ENCODE measurements around the gene ZSCAN12. TPM values are rescaled to one million over a fixed set of nuclear protein-coding genes. Genes with fewer than 3 reads are reported as not detected.
"Not testable (repeated sequence)": the region's sequence is repeated elsewhere in the genome, so short reads cannot be mapped to it uniquely, and the experiment has no call there.

ZSCAN12 gene
- total RNA-seq, 1 experiment from 2014 or later, result 6.3 TPM

DNA sequence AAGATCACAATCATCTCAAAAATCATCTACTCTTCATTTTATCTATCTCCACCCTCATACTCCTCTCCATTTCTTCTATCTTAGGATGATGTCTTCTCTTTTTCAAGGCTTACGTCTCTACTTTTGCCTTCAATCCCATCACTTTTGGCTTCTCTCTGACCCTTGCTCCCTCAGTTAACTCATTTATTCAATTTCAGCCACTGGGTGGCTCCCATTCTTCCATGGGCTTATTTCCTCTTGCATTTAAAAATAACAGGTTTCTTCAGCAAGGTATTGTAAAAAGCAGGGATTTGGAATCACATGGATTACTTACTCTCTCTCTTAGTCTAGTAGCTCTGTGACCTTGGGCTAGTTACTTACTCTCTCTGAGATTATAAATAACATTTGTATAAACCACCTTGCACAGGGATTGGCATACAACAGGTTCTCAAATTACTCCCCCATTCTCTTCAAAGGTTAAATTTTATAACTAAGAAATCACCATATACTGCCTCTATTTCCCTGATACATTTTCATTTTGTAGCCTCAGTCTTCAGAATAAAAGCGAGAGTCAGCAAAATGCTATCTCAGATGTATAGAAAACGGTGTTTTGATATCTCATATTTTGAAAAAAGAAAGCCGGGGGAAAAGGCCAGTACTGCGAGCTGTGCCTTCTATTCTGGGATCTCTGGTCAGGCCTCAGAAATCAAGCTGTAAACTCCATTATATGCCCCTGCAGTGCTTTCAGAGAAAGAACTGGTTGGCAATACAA, 5.5 kb downstream of the ZSCAN12 start:
- DNase-seq (ENCODE audit: low read depth), result peak; percentile 25

DNA sequence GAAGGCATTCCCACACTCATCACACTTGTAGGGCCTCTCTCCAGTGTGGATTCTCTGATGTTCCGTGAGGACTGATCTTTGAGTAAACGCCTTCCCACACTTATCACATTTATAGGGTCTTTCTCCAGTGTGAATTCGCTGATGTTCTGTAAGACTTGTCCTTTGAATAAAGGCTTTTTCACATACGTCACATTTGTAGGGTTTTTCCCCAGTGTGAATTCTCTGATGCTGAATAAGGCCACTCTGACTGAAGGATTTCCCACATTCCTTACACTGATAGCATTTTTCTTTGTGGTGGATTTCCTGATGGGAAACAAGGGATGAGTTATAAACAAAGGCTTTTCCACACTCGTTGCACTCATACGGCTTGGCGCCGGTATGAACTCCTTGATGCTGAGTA, 8.9 kb downstream of the ZSCAN12 start:
- no peak for DNase-seq (ENCODE audit: low read depth)

DNA sequence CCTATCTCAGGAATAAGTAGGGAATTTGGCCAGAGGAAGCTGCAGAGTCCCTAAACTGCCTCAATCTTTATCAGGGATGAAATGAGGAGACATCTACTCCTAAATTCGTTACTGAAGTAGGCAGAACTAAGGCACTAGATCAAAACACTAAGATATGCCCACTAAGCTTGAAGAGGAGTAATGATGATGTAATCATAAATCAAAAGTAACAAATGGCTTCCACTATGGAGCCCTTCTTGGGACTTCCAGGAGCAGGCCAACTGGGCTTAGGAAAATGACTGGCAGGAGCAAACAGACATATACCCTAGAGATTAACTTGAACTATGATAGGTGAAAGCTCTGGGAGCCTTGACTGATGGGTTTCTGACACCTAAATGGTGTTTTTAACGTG, 15.4 kb downstream of the ZSCAN12 start:
- no peak for DNase-seq (ENCODE audit: low read depth)

DNA sequence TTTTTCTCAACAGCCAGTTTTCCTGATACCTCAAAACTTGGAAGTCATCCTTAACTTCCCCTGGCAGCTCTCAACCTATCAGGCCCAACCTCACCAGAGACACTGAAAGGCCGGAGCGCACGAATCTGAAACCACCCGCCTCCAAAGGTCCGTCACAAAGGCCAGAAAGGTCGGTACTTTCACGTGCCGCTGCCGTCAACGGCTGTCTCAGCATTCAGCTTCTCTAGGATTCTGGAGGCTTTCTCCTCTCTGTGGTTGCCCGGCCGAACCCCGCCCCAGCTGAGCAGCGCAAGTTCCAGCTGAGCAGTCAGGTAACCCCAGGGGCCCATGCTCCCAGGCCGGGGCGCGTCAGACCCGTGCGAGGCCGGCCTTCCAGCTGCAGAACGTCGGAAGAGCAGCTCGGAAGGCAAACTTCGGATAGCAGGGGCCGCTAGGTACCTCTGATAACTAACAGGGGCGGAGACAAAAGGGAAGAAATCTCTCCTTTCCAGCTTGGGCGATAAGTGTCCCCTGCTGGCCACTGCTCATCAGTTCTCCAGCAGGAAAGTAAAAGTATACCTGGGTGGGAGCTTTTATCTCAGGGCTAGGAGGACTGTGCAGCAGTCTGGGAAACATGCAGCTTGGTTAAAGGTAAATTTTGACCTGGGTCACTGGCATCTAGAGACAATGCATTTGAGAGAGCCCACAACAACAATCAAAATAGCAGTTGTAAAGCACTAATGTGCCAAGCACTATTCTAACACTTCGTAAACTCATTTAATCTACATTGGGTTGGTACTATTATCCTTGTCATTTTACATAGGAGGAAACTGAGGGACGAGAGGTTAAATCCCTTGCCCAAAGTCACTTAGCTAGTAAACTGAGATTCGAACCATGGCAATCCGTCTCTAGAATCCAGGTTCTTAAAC, 16.1 kb downstream of the ZSCAN12 start:
- DNase-seq (ENCODE audit: low read depth), result no peak

DNA sequence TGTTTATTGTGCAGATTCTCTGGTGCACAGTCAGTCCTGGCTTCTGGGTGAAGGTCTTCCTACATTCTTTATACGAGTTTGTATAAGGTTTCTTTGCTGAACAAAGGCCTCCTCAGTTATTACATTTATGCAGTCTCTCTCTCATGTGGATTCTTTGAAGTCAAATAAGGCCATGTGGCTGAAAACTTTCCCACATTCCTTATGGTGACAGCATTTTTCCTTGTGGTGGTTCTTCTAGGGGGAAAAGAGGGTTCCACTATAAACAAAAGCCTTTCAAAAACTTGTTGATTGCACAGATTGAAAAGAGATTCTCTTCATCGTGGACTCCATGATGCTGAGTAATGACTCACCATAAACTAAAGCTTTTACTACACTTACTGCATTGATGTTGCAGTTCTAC, 19.2 kb downstream of the ZSCAN12 start:
- DNase-seq (ENCODE audit: low read depth), result peak; percentile 13

DNA sequence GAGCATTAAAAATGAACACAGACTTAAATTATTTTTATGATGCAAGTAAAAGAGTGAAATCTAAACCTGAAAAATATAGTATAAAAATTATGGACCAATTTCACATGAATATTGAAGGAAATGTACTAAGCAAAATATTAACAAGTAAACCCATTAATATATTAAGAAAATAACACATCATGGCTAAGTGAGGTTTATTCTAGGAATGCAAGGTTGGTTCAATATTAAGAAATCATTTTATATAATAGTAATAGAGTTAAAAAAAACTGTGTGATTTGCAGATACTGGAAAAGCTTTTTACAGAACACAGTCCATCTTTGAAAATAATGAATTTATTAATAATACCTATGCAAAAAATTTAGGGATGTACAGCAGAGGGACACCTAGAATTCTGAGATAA, 20.9 kb downstream of the ZSCAN12 start:
- DNase-seq (ENCODE audit: low read depth), result no peak

DNA sequence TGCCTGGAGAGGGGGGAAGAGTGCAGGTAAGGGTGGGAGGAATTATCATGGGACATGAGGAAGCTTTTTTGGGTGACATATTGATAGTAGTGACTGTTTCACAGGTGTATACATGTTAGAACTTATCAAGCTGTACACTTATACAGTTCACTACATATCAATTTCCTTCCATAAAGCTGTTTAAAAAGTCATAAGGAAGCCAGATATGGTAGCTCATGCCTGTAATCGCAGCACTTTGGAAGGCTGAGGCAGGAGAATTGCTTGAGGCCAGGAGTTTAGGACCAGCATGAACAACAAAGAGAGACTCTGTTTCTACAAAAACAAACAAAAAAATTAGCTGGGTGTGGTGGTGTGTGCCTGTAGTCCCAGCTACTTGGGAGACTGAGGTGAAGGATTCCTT, 21.7 kb downstream of the ZSCAN12 start:
- DNase-seq (ENCODE audit: low read depth), result no peak

DNA sequence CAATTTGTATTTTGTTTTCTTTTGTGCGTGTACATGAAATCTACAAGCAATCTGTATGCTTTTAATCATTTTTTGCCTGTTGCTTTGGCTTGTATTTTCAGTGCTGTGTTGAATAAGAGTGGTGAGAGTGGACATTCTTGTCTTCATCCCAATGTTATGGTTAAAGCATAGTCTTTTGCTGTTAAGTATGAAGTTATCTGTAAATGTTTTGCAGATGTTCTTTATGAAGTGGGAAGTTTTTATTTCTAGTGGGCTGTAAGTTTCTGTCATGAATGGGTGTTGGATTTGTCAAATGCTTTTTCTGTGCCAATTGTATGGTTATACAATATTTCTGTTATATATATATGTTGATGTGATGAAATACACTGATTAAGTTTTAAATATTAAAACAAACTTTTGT, 25.6 kb downstream of the ZSCAN12 start:
- no peak for DNase-seq (ENCODE audit: low read depth)

DNA sequence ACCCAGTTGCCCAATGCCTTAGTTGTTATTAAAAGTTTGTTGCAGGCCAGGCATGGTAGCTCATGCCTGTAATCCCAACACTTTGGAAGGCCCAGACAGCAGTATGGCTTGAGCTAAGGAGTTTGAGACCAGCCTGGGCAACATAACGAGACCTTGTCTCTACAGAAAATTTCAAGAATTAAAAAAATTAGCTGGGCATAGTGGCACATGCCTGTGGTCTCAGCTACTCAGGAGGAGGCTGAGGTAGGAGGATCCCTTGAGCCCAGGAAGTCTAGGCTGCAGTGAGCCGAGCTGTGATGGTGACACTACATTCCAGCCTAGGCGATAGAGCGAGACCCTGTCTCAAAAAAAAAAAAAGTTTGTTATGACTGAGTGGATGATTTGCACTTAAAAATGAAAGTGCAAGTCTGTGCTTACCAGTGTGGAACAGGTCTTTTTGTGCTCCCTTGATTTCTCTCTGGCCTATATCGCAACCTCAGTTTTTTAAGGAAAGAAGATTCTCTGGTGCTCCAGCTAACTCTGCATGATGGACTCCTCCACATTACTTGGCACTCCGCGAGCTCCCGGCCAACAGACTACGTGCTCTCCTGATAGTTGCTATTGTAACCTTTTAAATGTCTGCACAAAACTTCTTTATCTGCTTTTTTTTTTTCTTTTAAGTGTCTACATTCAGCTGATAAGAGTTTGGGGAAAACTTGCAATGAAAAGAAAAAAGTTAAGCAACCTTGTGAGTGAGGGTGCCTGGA, 27.7 kb downstream of the ZSCAN12 start:
- DNase-seq (ENCODE audit: low read depth), result no peak

DNA sequence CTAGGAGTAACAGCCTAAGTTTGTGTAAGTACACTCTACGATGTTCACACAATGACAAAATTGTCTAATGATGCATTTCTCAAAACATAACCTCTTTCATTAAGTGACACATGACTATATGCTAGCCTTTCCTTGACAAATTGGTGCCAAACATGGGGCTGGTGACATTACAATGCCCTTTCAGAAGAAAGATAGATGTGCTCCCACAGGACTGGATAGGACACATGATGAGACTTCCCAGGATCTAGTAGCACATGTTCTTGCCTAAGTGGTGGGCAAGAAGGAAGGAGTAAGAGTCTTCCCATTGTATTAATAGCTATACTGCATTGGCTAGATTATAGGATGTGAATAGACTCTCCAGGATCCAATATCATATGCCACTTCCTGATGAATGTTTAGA, 28.3 kb downstream of the ZSCAN12 start:
- DNase-seq (ENCODE audit: low read depth), result no peak

DNA sequence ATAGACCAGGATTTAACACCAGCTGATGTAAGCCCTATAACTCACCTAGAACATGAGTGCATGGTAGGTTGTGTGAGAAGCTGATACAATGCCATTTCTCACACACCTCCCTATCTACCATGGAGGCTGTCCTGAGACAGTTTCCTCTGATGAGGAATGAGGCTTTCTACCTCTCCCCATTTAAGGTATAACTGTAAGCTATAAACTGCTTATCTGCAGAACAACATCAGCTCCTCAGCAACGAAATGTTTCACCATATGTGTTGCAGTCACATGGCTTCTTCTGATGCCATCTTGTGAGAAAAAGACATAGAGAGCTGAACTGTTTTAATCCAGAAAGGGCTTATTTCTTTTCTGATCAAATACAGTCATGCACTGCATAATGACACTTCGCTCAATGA, 29.1 kb downstream of the ZSCAN12 start:
- no peak for DNase-seq (ENCODE audit: low read depth)

DNA sequence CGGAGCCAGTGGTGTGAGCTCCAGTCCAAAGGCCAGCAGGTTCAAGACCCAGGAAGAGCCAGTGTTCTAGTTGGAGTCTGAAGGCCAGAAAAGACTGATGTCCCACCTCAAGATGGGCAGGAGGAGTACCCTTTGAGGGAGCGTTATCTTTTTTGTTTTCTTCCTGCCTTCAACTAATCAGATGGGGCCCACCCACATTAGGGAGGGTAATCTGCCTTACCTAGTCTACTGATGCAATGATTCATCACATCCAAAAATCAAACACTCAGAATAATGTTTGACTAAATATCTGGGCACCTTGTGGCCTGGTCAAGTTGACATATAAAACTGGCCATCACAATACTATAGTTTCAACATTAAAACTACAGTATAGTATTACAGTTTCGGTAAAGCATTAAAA, 30.1 kb downstream of the ZSCAN12 start:
- no peak for DNase-seq (ENCODE audit: low read depth)

DNA sequence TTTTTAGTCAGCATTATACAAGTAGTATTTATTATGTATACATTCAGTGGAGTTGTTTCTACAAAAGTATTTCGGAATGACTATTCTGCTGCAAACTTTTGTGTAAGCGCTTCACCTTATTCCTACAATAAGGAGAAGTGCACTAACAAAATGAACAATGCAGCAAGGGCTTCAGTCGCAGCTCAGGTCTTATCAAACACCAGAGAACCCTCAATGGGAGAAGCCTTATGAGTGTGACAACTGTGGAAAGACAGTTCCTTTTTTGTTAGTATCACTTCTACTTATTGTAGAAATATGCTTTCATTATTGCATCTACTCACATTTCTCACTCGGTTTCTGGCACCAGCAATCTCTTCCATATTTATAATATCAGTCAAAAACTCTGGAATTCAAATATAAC, 31.0 kb downstream of the ZSCAN12 start:
- no peak for DNase-seq (ENCODE audit: low read depth)

DNA sequence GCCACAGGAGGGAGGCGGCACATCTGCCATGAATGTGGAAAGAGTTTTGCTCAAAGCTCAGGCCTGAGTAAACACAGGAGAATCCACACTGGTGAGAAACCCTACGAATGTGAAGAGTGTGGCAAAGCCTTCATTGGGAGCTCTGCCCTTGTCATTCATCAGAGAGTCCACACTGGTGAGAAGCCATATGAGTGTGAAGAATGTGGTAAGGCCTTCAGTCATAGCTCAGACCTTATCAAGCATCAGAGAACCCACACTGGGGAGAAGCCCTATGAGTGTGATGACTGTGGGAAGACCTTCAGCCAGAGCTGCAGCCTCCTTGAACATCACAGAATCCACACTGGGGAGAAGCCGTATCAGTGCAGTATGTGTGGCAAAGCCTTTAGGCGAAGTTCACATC, 34.0 kb downstream of the ZSCAN12 start:
- not testable (repeated sequence) for DNase-seq (ENCODE audit: low read depth)

DNA sequence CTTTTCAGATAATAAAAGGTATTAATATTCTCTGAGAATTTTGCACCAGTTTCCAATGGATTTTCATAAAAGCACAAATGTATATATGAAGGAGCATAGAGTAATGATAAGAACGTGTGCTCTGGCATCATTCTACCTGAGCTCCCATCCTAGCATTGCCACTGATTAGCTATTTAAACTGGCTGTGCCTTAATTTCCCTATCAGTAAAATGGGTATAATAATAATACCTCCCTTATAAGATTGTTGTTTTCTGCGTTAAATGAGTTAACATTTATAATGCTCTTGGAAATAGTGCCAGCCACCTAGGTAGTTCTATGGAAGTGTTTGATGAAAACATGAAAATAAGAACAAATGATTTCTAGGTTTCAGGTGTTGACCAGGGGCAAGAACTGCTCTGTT, 38.6 kb downstream of the ZSCAN12 start:
- no peak for DNase-seq (ENCODE audit: low read depth)

DNA sequence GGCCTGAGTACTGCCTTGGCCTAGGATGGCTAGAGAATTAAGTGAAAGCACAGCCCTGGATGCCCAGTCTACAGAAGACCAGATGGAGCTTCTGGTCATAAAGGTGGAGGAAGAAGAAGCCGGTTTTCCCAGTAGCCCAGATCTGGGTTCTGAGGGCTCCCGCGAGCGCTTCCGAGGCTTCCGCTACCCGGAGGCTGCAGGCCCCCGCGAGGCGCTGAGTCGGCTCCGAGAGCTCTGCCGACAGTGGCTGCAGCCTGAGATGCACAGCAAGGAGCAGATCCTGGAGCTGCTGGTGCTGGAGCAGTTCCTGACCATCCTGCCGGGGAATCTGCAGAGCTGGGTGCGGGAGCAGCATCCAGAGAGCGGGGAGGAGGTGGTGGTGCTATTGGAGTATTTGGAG, 40.0 kb downstream of the ZSCAN12 start:
- DNase-seq (ENCODE audit: low read depth), result not testable (repeated sequence)

DNA sequence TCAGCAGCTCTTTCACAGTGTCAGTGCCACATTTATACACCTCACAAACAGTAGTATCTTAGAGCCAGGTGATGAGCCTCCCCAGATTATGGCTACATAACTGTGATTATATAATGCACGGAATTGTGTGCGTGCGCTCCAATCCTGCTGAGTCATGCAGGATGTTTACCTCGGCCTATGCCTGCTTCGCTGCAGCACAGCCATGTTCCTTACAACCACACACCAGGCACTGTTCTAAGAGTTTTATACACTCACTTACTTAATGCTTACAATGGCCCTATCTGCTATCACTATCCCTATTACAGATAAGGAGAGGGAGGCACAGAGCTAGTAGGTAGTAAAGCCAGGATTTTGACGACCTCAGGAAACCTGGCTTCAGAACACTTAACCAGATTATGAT, 42.5 kb downstream of the ZSCAN12 start:
- DNase-seq (ENCODE audit: low read depth), result no peak

DNA sequence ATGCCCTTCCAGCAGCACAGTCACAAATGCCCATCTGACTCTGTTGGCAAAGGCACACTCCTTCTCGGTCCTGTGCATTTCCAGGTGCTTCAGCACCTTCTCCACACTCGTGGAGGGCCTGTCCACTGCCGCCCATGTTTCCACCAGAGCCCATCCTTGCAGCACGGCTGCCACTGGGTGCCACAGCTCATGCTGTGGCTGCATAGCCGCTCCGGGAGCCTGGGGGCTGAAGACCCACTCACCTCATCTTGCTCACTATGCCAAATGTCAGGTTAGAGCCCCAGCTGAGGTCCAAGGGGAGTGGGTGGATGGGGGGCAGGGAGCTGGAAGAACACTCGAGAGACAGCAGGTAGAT, 42.9 kb downstream of the ZSCAN12 start:
- no peak for DNase-seq (ENCODE audit: low read depth)

DNA sequence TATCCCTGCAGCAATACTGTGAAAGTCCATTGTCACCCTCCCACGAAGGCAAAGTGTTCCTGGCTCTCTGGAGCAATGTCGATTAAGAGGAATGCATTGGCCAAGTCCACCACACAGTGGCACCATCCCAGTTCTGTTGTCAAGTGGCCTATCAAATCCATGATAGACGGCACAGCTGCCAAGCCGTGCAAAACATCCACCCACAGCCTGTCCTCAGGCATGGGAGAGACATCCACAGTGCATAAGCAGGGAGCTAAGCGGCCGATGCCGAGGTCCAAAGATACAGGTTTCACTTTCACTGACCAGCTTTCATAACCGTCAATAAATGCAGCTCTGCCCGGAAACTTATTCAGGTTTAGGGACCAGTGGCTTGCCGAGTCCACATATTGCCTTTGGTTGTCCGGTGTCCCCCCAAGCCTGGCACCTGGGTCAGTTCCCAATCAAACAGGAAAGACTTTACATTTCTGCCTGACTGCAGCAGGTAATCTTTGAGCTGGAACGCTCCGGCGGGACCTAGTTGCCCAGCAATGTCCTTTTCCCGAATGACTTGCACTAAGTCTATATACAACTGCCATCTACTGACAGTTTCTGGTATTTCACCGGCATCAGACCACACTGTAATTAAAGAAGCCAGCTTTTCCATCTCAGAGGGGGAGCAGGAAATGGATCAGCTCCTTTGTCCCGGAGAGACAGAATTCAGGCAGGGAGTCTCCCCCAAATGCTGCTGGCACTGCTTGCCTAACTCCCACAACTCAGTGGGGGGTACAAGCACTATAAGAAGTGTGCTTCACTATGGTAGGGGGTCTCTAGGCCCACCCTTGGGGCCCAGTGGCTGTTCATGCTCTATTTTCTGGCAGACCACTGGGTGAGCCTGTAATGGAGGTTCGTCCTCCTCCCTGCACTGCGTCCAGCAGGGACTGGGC, 43.5 kb downstream of the ZSCAN12 start:
- DNase-seq (ENCODE audit: low read depth), result peak; percentile 93

DNA sequence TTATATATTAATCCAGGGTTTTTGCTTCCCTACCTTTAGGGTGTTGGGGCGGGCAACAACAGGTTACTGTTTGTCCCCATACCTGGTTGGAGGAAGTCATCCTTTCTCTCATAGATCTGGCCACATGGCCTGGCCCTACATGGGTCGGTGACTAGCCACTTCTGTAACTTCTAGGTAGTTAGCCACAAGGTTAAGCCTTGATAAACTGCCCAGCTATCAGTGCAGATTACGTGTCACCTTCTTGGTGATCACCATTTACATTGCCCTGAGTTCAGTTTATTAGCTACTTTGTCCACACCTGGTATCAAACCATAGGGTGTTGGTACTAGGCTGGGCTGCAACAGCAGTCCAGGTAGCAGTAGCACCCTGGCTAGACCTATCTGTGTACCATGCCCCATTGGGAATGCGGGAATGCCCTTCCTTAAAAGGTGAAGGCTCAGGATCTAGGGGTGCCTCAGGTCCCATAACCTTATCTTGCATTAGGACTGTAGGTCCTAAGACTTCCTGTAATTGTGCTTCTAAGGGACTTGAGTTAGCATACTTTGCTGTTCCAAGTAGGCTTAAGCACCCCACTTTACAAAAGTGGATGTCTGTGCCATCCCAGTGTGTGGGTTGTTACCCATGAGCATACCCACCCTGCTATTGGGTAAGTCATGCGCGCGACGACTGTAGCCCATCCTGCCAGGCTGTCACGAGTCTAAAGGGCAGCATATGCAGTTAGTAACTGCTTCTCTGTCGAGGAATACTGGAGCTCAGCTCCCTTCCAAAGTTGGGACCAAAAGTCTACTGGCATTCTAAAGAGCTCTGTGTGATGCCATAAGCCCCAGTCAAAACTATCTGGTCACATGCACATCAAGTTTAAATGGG, 44.6 kb downstream of the ZSCAN12 start:
- no peak for DNase-seq (ENCODE audit: low read depth)
